ENCODE results near the gene C16orf87. TPM values are rescaled to one million over a fixed set of nuclear protein-coding genes. Genes with fewer than 3 reads are reported as not detected.

Gene C16orf87
- total RNA-seq, 4 donors from 2014 or later: 5.1 to 13.3 (median 6.2) TPM

- WGBS, 2 donors: 55 to 64% methylated on average over 6 to 12 of the region's 12 CpGs
- Histone ChIP-seq H3K27ac (no peak overlapping the region), H3K4me1 (no peaks in the 10 kb centered on the region), H3K9me3 (no peaks in the 10 kb centered on the region), H3K27me3 (no peaks in the 10 kb centered on the region), H3K36me3 (no peaks in the 10 kb centered on the region), H3K4me3 (replicated peaks in 1 of 3) (no peak overlapping the region)
- intact Hi-C loops (cut with DNase I): no loop called here
- TF ChIP-seq, protein P1, sequence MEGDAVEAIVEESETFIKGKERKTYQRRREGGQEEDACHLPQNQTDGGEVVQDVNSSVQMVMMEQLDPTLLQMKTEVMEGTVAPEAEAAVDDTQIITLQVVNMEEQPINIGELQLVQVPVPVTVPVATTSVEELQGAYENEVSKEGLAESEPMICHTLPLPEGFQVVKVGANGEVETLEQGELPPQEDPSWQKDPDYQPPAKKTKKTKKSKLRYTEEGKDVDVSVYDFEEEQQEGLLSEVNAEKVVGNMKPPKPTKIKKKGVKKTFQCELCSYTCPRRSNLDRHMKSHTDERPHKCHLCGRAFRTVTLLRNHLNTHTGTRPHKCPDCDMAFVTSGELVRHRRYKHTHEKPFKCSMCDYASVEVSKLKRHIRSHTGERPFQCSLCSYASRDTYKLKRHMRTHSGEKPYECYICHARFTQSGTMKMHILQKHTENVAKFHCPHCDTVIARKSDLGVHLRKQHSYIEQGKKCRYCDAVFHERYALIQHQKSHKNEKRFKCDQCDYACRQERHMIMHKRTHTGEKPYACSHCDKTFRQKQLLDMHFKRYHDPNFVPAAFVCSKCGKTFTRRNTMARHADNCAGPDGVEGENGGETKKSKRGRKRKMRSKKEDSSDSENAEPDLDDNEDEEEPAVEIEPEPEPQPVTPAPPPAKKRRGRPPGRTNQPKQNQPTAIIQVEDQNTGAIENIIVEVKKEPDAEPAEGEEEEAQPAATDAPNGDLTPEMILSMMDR (IDR thresholded peaks at IDR 0.05): no peak
- TF ChIP-seq POLR2A (IDR thresholded peaks at IDR 0.05): no peak
- DNase-seq: no peak
Measured at GRCh38 chr16:46763147-46763546, 67.8 kb downstream of the C16orf87 start.

- TF ChIP-seq, protein P1 (IDR thresholded peaks at IDR 0.05): no peak
- TF ChIP-seq POLR2A (IDR thresholded peaks at IDR 0.05): no peak
- no peaks in the 10 kb centered on the region for H3K36me3 ChIP-seq
- H3K27me3 ChIP-seq: no peaks in the 10 kb centered on the region
- WGBS, 2 donors: 82 to 84% methylated on average over 3 of the region's 3 CpGs
- no peak overlapping the region for H3K27ac ChIP-seq
- no peak for DNase-seq
- H3K4me1 ChIP-seq: no peaks in the 10 kb centered on the region
- H3K4me3 ChIP-seq (replicated peaks in 1 of 3): no peak overlapping the region
- intact Hi-C loops (cut with DNase I): no loop called here
- no peaks in the 10 kb centered on the region for H3K9me3 ChIP-seq
Measured at GRCh38 chr16:46762583-46762982, 68.4 kb downstream of the C16orf87 start.

- no peak overlapping the region for H3K27ac ChIP-seq
- H3K27me3 ChIP-seq: no peaks in the 10 kb centered on the region
- H3K36me3 ChIP-seq: no peaks in the 10 kb centered on the region
- no peak for DNase-seq
- H3K4me1 ChIP-seq: no peaks in the 10 kb centered on the region
- 93 to 95% methylated on average over 5 of the region's 5 CpGs for WGBS, 2 donors
- intact Hi-C loops (cut with DNase I): no loop called here
- no peak for TF ChIP-seq POLR2A (IDR thresholded peaks at IDR 0.05)
- TF ChIP-seq, protein P1 (IDR thresholded peaks at IDR 0.05): no peak
- no peaks in the 10 kb centered on the region for H3K9me3 ChIP-seq
- H3K4me3 ChIP-seq (replicated peaks in 1 of 3): no peak overlapping the region
Measured at GRCh38 chr16:46759309-46759708, 71.7 kb downstream of the C16orf87 start.

DNA sequence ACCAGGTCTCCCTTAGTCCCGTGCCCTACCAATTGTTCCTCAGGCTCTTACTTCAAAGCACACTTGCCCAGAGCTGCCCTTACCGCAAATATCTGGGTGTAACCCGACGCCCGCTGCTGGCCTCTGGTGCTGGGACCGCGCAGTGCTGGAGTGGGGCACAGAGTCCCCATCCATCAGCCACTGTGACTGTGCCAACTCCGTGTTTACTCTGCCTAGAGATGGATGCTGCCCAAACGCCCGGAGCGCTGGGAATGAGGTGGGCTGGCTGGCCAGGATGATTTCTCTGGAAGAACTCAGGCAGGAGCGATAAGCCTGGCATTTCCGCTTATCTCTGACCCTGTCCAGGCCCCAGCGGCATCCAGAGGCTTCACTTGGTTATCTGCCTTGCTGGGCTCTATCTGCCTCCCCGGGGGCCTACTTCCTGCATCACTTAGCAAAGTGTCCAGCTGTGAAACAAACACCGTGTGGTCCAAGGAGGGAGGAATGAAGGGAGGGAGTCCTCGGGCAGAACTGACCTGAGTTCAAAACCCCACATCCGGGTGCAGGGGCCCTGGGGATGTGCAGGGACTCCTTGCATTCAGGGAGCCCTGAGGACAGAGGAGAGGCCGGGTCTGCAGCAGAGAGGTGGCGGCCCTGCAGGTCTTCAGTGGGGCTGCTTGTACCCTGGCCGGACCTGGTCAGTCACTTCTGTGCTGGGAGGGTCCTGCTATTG is 73.5 kb downstream of the C16orf87 start:
- Histone ChIP-seq H3K36me3 (no peaks in the 10 kb centered on the region), H3K27me3 (no peaks in the 10 kb centered on the region), H3K4me1 (no peaks in the 10 kb centered on the region), H3K9me3 (no peaks in the 10 kb centered on the region), H3K27ac (no peak overlapping the region), H3K4me3 (replicated peaks in 1 of 3) (no peak overlapping the region)
- intact Hi-C loops (cut with DNase I): no loop called here
- WGBS, 2 donors: 24 to 28% methylated on average over 18 to 19 of the region's 21 CpGs
- no peak for TF ChIP-seq POLR2A (IDR thresholded peaks at IDR 0.05)
- TF ChIP-seq, protein P1 (IDR thresholded peaks at IDR 0.05): no peak
- DNase-seq: no peak

DNA sequence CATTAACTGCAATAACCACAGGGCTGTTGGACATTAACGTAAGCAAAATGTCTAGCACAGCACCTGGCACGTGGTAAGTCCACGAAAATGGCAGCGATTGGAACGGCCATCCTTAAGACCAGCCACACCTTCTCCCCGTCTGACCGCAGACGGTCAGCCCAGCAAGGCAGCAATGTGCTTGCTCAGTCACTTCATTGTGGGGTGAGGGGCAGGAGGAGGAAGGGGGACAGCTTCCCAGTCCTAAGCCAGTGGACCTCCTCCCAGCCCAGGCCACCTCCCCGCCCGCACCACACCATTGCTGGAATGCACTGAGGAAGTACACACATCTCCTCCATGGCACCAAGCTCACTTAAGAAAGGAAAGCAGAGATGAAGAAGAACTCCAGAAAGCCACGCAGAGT is 74.2 kb downstream of the C16orf87 start:
- WGBS, 2 donors: 79 to 82% methylated on average over 11 of the region's 11 CpGs
- Histone ChIP-seq H3K4me1 (no peaks in the 10 kb centered on the region), H3K9me3 (no peaks in the 10 kb centered on the region), H3K27ac (no peak overlapping the region), H3K4me3 (replicated peaks in 1 of 3) (no peak overlapping the region), H3K36me3 (no peaks in the 10 kb centered on the region), H3K27me3 (no peaks in the 10 kb centered on the region)
- TF ChIP-seq POLR2A (IDR thresholded peaks at IDR 0.05): no peak
- TF ChIP-seq, protein P1 (IDR thresholded peaks at IDR 0.05): no peak
- intact Hi-C loops (cut with DNase I): no loop called here
- no peak for DNase-seq
